Measurements from ENCODE around the gene PBX4.

- no peak for TF ChIP-seq POLR2A (IDR thresholded peaks at IDR 0.05; ENCODE audit: low read depth, low read length)
- no peak for TF ChIP-seq POLR2AphosphoS5 (IDR thresholded peaks at IDR 0.05; ENCODE audit: low read depth, low read length)
These were observed 79.7 kb downstream of the PBX4 start for GRCh38 chr19:19538785-19539166.
